GM15510 (cell line): ENCODE measurements around the gene RPL10A.
A peak's percentile ranks its signal among the peaks of the same experiment; 100 is the strongest.

Experiments used
- POLR2A ChIP-seq: IDR thresholded peaks from 3 replicates; pipeline ENCODE4 v1.6.1; 2011; ENCODE audit warnings: borderline replicate concordance; ENCODE audit not compliant: insufficient read length; ENCODE audit errors: extremely low read depth

Gene RPL10A

DNA sequence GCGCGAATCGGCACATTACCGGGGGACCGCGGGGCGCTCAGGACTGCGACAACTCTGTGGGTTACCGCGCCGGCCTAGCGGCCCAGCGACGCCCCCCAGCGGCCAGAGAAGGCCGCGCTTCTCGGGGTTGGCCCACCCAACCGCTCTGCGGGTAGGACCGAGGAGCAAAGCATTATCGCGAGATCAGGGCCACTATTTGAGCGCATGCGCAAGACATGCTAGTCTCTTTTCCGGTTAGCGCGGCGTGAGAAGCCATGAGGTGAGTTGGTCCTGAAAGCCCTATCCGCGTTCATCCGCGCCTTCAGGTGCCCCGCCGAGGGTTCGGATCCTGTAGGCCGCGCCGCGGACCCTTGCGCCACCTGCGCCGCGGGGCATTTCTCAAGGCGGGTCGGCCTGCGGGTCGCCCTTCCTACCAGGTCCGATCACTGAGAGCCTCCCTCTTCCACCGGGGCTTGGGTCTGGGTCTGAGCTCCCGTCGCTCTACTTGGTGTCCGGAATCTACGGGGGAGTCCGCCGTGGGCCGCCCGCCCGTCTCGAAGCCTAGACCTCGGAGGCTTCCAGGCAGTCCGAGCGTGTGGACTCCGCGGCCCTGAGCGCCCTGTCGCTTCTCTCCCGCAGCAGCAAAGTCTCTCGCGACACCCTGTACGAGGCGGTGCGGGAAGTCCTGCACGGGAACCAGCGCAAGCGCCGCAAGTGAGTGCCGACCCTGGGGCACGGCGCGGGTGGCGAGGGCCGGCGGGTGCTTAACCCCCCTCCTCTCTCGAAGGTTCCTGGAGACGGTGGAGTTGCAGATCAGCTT, at the start of gene RPL10A:
Gene RPL10A (plus strand): TSS at position 221 of the 799 bp plus-strand sequence. CDS start 34 bp downstream, at position 255.
- TF ChIP-seq POLR2A = peak; percentile 100

DNA sequence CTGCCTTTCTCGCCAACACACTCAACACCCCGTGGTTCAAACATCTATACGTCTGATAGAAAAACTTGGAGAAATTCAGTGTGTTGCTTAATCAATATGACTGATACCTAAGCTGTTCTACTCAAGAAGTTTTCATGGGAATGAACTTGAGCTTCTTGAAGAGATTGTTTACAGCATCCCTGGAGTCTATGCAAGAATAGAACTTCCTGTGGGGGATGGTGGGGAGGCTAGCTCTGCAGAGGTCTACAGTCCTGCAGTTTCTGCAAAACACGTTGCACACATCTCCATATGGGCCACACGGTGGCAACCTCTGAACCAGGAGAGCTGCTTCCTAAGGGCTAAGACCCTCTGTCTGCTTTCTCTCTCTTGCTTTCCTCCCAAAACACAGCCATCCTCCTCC, 48.8 kb upstream of the RPL10A start:
- no peak for TF ChIP-seq POLR2A

DNA sequence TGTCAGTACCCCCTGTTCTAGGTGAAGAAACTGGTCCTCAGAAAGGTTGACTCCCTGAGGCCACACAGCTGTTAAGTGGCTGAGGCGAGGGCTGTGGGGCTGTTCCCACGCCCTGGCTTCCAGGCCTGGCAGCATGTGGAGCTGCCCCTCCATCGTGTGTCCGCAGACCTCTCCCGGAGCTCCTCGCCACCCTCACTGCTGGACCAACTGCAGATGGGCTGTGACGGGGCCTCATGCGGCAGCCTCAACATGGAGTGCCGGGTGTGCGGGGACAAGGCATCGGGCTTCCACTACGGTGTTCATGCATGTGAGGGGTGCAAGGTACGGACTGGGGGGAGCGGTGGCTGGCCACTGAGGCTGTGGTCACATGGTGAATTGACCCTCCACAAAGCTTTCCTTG, 48.2 kb upstream of the RPL10A start:
- no peak for TF ChIP-seq POLR2A

DNA sequence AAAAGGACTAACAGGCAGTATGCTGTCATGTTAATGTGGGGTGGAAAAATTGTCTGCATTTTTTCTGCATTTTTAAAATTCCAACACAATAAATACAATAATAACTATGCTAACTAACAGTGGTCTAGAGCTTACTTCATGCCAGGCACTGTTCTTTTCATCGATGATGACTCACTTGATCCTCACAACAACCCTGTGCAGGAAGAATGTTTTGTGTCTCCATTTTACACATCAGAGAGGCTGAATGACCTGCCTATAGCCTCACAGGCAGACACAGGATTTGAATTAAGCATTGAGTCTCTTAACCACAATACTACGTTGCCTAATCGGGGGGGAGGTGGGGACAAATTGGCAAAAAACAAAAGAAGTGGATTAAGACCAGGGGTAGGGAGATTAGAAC, 42.9 kb upstream of the RPL10A start:
- no peak for TF ChIP-seq POLR2A

DNA sequence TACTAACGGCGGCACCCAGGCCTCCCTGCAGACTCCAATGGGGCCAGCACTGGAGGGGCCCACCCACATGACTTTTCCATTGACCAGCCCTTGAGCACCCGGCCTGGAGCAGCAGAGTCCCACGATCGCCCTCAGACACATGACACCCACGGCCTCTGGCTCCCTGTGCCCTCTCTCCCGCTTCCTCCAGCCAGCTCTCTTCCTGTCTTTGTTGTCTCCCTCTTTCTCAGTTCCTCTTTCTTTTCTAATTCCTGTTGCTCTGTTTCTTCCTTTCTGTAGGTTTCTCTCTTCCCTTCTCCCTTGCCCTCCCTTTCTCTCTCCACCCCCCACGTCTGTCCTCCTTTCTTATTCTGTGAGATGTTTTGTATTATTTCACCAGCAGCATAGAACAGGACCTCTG, 42.1 kb upstream of the RPL10A start:
- no peak for TF ChIP-seq POLR2A

DNA sequence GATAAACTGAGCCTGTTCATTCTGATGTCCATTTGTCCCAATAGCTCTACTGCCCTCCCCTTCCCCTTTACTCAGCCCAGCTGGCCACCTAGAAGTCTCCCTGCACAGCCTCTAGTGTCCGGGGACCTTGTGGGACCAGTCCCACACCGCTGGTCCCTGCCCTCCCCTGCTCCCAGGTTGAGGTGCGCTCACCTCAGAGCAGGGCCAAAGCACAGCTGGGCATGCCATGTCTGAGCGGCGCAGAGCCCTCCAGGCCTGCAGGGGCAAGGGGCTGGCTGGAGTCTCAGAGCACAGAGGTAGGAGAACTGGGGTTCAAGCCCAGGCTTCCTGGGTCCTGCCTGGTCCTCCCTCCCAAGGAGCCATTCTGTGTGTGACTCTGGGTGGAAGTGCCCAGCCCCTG, 40.8 kb upstream of the RPL10A start:
- TF ChIP-seq POLR2A = no peak

DNA sequence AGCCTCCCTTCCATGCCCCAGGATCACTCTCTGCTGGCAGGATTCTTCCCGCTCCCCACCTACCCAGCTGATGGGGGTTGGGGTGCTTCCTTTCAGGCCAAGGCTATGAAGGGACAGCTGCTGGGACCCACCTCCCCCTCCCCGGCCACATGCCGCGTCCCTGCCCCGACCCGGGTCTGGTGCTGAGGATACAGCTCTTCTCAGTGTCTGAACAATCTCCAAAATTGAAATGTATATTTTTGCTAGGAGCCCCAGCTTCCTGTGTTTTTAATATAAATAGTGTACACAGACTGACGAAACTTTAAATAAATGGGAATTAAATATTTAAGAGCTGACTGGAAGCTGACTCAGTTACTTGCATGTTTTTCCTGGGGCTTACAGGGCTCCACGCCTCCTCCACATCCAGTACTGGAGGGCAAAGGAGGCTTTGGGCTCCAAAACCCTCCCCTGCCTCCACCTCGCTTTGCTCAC, 40.3 kb upstream of the RPL10A start:
- TF ChIP-seq POLR2A = no peak

DNA sequence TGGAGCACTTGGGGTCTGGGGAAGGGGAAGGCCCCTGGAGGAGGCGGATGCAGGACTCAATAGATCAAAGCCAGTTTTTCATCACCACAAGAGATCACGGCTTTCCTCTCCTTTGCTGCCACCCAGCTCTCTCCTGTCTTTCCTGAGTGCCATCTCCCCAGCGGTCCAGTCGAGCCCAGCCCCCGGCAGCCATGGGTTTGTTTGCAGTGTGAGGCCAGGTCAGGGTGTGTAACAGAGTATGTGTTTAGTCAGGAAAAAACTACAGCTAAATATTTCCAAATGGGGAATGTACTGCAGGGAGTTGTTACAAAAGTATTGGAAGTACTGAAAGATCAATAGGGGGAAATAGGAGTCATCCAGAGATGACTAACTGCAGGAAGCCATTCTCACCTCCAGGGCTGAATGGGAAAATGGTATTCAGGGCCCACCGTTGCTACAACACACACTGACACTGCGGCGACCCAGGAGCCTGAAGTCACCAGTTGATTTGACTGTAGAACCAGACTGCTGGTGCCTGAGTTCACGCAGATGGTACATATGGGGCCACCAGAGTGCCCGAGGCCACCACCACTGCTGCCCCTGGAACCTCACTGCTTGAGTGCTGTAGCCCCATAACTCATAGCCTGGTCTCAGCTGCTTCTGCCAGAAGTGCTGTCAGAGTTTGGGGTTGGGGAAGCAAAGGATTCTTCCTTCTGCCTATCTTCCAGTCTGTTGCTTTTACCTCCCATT, 39.6 kb upstream of the RPL10A start:
- TF ChIP-seq POLR2A = no peak

DNA sequence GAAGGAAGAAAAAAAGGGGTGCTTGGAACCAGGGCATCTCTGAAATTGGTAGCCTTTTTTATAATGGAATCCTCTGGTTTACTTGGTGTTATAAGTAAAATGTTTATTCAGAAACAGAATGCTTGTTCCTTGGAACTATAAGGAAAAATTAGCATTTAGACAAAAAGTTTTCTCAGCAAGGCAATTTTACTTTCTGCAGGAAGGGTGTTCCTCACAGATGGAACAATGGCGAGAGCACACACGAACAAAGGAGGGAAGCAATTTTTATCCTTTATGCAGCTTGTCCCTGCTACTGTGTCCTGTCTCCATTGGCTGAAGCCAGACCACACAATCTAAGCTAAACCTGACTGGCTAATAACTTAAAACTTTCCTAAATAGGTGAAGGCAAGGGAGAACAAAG, 38.7 kb upstream of the RPL10A start:
- TF ChIP-seq POLR2A = no peak

DNA sequence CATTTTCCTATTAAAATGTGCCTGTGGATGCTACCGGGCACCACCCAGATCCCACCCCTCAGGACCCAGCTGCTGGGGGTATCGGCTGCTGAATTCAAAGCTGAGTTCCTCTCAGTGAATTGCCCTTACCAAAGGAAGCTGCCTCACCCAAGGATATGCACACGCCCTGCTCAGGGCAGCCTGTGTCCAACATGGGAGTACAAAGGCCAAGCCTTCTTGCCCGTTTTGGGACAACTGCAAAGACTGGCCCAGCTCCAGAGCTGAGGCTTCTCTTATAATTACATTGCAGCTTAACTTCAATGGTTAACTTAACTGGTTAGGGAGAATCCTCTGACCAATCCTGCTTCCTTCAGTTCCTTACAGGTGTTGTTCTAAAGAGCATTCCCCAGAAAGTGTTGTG, 35.9 kb upstream of the RPL10A start:
- TF ChIP-seq POLR2A = no peak

DNA sequence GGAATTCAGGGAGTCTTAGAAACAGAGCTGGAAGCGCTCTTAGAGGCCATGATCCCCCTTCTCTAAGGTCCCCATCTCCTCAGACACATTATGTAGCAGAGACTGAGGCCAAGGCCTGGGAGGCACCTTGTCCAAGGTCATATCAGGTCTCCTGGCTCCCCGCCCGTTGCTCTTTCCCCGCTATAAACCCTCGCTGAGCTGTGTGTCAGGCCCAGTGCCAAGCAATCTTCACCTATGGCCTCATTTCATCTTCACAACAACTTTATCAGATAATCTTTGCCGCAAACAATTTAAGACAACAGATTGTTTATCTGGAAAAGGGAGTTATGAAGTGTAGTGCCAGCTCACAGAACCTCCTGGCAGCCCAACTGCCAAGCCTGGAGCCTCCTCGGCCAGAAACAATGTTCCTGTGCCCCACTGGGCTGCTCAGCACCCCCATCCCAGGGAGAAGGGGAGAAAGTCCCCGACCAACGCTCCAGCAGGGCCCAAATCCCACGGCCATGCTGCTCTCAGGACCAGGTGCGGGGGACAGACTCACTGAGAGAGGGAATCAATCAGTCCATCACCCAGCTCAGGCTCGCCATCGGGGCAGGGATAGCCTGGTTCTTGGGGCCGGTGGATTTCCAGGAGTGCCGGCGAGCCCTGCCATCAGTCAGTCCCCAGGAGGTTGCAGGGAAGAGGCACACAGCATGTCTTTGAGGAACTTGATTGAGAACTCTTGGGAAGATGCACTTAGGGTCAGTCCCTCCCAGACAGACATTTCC, 32.9 kb upstream of the RPL10A start:
- TF ChIP-seq POLR2A = no peak

DNA sequence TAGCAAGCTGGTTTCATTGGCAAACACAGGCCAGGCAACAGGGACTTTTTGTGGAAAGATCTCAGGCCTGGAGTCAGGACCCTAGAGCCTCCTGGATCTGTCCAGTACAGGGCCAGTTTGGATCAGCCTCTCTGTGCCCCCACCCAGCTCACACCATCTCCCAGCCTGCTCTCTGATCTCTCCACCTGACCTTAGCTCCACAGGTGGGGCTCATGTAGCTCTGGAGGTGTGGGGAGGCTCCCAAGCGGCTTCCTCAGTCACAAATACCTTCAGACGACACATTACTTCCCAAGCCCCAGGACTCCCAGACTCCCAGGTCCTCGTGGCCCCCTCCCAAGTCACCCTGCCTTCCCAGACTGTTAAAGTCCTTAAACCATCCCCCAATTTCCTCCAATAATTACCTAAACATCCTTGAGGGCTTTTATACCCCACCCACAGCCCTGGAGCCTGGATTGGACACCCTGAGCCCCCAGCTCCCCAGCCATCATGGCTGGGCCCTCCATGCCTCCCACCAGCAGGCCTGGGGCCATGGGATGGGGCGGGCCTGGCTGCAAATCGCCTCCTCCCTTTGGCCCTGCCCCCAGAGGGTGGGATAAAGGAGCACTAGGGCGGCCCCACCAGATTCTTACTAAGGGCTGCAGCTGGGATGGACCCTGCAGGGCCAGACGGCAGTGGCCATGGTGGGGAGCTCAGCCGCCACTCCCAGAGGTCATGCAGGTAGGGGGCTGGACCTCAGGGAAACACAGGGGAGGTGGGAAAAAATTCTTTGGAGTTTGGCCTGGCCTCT, 31.9 kb upstream of the RPL10A start:
- TF ChIP-seq POLR2A = no peak

DNA sequence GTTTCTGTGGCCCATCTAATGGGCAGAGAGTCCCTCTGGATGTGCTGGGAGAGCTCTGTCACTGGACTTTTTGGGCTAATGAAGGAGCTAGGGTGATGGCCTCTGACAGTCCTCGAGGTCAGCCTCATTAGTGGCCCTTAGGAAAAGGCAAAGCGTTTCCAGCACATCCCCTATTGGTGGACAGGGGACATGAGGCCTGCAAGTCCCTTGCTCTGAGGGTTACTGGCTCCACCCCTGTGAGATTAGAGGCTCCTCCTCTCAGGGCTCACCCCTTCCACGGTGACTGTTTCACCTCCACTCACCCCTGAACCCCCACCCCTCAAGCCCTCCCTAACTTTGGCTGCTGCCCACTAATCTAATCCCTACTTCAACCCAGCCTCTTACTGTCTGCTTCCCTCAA, 28.9 kb upstream of the RPL10A start:
- no peak for TF ChIP-seq POLR2A

DNA sequence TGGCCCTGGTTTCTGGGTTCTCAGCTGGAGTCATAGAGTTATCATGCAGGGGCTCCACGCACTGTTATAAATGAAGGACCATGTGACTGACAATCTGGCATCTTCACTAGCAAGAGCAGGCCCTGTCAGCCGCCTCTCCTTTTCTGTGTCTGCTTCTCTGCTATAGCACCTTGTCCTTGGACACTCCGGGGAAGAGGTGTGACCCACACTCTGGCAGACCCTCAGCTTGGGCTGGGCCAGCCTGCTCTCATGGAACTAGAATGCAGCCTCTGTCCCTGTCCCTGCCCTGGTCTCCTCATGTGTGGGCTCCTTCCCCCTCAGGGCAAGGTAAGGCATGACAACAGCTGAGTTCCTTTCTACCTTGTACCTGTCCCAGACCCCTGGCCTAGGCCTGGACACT, 27.0 kb upstream of the RPL10A start:
- no peak for TF ChIP-seq POLR2A
